ENCODE data around the gene HUS1.
"Not testable (repeated sequence)": the region's sequence is repeated elsewhere in the genome, so short reads cannot be mapped to it uniquely, and the experiment has no call there.

The HUS1 gene

DNA sequence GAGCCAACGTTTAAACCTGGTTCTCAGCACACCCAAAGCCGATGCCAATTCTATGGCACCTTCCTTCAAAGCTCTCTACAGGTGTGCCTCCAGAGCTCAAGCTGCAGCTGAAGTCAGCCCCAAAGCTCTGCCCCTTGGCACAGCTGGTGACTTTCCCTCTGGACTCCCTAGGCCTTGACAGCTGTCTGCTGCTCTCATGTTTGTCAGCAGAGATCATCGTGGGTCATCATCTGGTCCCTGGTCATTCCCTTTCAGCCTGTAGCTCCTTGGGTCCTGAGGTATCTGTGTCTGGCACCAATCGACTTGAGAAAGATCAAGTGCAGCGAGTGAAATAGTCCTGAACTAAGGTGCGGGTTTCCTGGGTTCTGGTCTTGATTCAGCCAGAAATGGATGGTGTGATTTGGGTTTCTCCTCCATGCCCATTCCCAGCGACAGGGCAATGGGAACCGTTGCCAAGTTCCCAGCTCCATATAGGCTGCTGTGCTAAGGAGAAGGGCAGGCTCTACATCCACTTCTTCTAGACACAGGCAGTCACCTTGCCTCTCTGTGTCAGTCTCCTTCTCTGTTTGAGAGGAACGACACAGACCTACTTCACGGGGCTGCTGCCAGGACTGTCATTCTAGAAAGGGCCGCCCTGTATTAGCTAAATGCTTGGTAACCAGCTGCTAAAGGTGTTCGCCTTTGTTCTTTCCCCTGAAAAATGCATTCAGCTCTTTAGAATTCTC lies 34.7 kb downstream of the HUS1 start:
- no peak for DNase-seq (ENCODE audit: low read depth in 2 of 2)

DNA sequence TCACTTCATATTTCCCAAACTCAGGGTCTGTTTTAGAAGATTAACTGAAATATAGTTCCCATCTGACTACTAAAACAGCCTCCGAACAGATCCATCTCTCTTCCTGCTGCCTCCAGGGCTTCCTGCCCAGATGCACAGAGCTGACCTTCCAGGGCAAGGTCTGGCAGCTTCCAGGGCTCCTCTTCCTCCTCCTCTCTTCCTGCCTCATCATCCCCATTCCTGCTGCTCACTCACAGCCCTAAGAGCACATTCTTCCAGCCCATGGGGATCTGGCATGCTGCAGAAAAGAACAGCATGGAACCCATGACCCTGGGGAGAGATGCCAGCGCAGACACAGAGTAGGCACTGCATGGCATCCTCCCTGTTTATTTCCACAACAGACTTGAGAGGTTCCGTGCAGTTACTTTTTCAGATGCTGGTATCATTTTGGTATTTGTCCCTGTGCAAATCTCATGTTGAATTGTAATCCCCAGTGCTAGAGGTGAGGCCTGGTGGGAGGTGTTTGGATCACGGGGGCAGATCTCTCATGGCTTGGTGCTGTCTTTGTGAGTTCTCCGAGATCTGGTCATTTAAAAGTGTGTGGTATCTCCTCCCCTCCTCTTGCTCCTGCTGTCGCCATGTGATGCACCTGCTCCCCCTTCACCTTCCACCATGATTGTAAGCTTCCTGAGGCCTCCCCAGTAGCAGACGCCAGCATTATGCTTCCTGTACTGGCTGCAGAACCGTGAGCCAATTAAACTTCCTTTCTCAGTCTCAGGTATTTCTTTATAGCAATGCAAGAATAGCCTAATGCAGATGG lies 35.5 kb downstream of the HUS1 start:
- no peak for DNase-seq (ENCODE audit: low read depth in 2 of 2)

DNA sequence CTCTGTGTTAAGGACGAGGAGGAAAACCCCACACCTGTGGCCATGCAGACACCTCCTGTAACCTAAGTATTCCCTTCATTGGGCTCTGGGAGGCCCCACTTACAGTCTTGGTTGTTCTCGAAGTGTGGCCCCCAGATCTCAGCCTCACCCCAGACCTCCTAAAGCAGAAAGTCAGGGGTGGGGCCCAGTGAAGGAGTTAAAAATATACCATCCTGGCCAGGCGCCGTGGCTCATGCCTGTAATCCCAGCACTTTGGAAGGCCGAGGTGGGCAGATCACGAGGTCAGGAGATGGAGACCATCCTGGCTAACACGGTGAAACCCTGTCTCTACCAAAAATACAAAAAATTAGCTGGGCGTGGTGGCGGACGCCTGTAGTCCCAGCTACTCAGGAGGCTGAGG lies 36.8 kb downstream of the HUS1 start:
- not testable (repeated sequence) for DNase-seq (ENCODE audit: low read depth in 2 of 2)

DNA sequence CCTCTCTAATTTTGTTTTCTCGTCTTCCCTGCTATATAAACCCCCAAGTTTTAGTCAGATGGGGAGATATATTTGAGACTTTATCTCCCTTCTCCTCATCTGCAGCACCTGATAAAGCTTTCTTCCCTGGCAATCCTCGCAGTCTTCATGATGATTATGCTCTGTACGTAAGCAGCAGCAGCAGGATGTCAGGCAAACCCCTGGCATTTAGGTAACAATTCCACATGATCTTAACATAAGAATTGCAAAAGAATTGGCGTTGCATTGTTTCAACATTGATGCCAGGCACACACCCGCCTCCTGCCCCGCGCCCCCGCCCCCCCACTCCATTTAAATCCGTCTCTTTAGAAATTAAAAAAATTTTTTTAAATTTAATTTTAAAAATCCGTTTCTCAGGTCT lies 37.3 kb downstream of the HUS1 start:
- DNase-seq (ENCODE audit: low read depth in 2 of 2): no peak

DNA sequence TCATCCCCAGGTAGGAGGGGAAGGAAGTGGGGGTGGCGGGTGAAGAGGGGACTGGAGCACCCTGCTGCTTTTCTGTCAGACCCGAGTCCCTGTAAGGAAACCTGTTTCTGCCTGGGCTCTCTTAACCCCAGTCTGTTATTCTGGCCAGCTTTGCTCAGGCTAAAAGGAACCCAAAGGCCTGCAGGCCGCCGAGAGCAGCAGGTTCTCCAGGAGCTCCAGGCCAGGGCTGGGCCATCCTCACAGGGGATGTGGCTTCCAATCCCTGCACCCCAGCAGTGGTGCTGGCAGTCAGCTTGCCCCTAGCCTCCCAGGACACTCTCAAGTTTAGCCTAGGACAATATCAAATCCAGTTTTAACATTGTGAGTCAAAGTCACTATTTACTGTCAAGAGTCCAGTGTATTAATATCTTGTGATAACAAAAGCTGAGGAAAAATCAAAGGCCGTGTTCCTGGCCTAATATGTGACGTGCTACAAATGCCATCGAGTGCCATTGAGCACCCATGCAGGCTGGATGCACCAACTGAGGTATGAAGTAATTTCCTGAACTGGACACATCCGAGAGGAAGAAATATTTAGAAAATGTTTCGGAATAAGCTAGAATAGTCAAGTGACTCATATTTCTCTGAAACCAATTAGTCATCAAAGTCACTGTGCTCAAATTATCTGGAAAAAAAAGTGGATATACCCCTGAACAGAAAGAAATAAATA lies 38.1 kb downstream of the HUS1 start:
- no peak for DNase-seq (ENCODE audit: low read depth in 2 of 2)

DNA sequence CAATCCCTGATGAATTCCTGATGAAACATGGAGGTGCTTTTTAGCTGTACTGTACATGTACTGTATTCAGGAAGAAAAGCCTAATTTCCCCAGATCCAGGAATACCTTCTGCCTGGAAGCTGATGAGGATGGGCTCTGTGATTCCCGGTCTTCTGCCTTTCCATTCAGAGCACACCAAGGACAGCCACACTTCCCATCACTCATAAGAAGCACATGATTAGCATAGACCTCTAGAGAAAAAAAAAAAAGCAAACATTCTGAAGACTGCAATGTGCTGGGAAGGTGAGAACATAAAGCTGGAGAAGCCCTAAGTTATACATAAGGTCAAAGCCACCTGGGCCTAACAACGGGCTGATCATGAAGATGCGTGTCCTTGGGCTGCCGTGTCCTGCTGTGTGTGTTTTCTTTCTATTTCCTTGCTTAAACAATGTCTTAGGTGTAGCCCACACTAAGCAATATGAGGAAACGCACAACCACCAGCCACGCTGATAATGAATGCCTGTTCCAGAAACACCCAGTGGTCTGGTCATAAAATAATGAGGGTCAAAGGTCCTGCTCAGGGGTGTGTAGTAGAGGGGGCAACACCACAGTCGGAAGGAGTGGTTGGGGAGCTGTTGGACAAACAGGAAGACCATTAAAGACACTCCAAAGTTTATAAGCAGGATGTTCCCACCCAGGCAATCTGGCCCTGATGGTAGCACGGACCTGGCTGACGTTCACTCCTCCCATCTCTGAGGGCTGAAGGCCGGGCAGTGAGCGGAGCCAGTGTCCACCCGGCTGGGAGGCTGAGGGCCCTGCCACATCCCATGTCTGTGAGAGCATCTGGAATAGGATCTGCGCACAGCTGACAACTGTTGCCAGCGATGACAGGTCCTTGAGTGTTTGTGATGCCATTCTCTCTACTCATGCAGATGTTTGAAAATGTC lies 39.1 kb downstream of the HUS1 start:
- DNase-seq (ENCODE audit: low read depth in 2 of 2): no peak

DNA sequence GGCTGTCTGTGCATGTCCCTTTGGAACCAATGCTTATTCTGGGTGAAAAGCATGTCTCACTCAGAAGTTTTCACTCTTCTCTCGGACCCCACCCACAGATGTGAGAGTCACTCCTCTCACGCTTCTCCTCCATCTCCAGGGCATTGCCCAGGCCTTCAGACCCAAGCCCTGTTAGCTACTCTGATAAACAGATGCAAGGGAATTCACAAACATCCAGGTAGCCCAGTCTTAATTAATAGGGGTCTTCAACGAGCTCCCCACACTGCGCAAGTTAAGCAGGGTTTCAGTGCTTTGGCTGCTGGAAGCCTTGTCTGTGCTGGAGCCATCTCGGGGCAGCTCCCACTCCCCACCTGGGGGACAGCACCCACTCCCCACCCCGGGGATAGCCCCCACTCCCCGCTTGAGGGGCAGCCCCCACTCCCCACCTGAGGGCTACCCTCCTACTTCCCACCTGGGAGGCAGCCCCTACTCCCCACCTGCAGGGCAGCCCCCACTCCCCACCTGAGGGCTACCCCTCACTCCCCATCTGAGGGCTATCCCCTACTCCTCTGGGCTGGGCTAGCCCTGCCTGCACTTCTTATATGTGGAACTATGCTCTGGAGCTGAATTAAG lies 39.9 kb downstream of the HUS1 start:
- DNase-seq (ENCODE audit: low read depth in 2 of 2): no peak

DNA sequence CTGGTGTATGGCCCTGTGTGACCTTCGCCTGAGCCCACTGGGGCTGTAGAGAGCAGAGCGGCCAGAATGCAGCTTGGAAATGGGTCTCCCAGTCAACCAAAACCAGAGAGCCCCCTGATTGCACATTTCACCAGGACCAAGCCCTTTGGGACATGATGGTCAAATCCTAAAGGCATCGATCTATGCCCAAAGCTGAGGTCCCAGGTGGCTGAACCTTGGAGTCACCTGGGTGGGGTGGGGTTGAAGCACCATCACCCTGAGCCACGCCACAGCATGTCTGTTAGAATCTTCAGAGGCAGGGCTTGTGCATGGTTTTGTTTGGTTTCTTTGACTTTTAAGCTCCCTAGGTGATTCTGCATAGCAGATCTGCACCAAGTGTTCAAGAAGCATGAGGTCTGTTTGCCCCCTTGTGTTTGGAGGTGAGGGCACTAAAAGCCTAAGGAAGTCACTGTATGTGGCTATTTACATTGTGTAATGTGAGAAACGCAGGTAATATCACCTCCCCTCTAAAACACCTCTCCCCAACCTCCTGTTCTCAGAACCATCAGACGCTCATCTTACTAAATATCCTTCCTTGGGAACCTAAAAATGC lies 40.7 kb downstream of the HUS1 start:
- no peak for DNase-seq (ENCODE audit: low read depth in 2 of 2)

DNA sequence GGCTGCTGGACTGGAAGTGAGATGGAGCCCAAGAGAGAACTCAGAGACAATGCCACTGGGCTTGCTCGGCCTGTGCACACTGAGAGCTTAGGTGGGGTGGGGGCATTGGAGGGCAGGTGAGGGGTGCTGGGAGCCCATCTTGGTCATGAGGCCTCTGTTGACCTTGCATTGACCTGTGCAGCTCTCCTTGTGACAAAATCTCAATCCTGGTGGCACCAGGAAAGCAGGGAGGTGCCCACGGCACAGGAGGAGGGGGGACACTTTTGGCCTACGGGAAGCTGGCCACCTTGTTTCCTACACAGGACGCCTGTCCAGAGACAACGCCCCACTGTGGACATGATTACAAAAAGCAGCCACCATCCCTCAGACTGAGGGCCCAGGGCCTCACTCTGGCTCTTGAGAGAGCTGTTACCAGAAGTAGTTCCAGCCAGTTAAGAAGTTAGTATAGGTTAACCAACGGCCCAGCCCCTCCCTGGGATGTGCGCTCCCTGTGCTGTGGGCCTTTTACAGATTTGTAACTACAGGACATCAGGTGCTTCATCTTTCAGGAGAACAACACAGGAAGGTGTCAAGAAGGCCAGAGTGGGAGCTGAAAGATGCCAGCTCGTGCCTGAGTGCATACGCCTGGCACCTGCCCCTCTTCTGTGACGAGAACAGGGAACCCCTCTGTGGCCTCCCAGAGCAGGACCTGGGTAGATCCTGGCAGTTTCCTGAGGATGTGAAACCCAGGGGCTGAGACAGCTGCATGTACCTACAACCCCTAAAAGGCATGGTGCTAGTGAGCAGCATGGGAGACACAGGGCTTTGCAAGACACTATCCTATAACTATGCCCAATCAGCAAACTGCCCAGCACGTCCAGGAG lies 41.5 kb downstream of the HUS1 start:
- DNase-seq (ENCODE audit: low read depth in 2 of 2): no peak

DNA sequence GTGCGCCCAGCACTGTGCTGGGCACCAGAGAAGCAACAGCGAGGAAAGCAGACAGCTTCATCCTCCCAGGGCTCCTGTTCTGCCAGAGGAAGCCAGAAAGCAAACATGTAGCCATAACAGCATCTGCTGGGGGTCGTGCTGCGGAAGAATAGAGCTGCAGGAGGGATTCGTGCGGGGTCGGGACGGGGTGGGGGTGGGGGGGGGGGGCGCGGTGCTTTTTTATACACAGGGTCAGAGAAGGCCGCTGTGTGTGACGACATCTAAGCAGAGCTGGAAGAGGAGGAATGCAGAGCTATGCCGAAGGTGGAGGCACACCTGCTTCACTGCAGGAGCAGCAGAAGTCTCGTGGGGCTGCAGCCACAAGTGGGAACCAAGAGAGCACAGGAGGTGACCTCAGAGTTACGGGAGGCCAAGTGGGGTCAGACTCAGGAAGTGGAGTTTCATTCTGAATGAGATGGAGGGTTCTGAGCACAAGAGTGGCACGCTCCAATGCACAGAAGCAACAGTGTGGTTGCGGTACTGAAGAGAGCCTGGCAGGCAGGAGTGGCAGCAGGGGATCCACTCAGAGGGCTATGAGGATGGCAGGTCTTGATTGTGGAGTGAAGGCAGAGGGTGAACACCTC lies 42.2 kb downstream of the HUS1 start:
- DNase-seq (ENCODE audit: low read depth in 2 of 2): no peak

DNA sequence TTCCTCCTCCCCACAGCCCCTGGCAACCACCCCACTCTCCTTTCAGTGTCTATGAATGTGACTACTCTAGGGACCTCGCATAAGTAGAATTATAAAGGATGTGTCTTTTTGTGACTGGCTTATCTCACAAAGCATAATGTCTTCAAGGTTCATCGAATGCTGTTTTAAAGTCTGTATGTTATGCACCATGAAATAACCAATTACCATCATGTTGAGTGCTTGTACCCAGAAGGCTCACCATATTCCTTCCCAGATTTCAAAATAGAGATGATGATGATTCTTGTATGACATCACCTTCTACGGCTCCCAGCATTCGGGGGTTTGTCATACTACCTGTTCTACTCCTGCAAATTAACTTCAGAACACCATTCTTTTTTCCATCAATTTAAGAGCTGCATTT lies 43.1 kb downstream of the HUS1 start:
- DNase-seq (ENCODE audit: low read depth in 2 of 2): no peak

DNA sequence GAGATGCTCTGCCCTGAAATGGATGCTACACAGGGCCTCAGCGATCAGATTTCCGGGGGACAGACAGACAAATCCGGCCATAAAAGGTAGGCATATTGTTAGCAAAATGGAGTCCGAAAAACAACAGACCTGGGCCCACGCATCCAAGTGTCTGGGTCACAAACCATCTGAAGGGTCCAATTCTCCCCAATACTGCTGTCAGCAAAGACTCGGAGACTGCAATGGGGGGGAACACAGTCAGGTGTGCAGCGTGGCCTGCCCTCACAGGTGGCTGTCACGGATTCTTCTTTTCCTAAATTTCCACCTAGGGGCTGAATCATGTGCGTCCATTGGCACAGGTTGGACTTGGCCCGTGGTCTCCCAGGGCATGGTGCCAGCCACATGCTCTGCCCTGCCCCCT lies 44.1 kb downstream of the HUS1 start:
- no peak for DNase-seq (ENCODE audit: low read depth in 2 of 2)

DNA sequence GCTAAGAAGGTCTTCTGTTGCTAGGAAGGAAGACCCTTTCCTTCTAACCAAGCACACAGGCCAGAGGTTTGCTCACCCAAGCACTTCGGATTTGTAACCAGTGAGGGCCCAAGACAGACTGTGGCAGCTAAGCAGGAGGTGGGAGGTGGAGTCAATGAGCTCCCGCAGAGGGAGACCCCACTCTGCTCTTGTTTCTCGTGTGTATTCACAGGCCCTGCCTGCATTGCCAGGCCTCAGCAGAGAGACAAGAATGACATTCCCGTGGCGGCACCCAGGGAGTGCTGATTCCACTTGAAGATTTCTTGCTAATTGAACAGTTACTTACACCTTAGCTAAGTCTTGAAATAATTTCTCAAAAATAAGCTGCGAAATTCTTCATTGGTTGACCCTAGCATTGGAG lies 44.6 kb downstream of the HUS1 start:
- DNase-seq (ENCODE audit: low read depth in 2 of 2): no peak

DNA sequence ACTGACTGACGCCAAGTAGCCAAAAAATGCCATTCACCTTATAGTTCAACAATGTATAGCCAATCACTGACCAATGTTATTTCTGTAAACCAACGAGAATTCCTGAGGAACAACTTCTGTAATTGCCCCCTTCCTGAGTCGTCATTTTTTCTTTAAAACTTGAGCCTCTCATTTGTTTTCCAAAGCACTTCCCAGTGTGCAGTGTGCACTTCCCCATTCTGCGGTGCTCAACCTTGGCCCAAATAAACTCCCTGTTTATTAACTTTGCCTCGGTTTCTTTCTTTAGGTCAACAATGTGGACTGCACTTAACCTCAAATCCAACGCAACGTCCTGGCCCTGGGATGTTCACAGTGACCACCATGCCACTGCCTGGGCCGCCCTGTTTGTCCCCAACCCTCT lies 46.2 kb downstream of the HUS1 start:
- DNase-seq (ENCODE audit: low read depth in 2 of 2): no peak

DNA sequence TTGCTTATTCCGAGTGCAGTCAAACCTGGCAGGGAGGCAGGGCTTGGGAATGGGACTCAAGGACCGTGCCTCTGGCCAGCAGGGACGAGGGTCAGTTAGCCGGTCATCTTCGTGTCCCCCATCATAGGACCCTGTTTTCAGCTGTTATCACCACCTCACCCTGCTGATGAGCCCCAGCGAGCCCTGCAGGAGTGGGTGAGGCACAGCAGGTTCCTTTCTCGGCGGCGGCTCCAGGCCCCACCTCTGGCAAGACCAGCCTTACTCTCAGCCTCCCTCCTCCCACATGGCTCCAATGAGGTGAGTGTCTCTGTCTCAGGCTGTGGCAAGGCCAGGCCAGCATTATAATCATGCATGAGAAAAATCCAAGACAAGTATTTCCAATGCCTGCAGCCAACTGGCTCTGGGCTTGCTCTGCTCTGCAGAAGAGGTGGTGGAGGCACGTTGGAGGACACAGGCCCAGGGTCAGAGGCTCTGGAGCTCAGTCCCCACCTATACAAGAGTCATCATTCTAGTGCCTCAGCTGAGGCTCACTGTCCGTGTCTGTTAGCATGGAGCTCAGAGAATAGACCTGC lies 46.9 kb downstream of the HUS1 start:
- DNase-seq (ENCODE audit: low read depth in 2 of 2): no peak

DNA sequence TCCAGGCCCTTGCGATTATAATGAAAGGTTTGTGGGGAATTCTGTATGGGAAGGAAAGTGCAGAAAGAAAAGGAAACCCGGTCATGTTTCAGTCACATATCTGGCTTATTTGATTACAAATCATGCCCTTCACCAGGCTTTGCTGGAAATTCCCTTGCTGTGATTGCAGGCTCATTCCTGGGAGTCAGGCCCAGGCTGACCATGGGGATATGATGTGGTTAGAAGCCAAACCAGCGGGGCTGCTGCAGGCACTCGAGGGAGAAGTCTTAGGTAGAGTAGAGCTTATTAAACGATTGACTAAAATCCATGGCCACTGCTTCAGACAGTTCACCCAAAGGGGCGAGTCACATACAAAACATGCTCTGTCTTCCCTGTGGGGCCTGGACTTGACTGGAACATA lies 47.4 kb downstream of the HUS1 start:
- no peak for DNase-seq (ENCODE audit: low read depth in 2 of 2)

DNA sequence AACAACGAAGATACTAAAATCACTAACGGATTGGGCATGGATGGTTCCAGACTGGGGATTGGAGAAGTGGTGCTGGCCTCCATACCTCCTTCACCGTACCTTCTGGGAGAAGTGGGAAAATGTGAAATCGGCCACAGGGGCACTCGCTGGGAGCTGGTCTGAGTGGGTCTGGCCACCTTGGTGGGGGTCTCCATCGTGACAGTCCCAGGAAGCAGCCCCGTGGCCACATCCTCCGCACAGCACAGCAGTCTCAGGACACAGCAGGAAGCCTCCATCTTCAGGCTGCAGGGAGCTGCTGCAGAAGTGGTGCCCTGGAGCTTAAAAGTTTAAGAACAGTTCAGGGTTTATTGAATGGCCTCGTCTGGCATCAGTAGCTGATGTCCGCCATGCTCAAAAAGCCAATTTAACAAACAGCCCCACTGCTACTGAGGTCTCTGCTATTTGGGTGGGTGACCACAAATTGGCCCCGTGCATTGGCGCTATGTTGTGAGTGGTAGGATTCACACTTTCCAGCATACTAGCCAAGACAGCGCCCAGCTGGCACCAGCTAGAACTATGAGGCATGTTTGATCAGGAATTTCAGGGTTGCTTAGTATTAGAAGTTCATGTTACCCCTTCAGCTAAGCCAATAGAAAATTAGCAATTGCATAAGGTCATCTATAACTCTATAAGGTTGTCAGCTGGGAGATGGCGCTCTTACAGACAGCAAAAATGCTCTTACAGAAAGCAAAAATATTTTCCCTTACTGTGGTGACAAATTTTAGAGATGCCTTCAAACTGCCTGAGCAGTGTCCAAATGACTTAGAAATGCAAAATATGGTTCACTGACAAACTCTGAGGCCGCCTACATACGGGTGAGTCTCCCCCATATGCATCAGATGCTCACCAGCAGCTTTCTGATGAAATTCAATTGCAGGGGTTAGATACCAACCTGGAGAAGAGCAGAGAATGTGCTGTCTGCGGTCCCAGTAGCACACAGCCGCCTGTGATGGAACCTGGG lies 48.1 kb downstream of the HUS1 start:
- DNase-seq (ENCODE audit: low read depth in 2 of 2): no peak

DNA sequence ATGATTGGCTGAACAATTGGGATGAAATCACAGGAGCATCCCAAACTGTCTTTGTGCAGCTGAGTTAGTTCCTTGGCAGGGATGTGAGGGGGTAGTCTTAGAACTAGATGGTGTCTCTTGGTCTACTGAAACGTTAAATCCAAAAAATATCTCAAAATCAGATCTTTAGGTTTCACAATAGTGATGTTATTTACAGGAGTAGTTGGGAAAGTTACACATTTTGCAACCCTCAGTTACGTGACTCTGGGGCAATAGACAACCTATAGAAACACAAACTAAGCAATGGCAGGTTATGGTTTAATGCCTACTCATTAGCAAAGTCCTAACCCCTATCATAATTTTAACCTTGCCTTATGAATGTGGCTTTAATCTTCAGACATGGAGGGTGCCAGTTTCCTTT lies 55.1 kb downstream of the HUS1 start:
- no peak for DNase-seq (ENCODE audit: low read depth in 2 of 2)
